Endometrial microvascular endothelial cells (primary cell): ENCODE results near the gene MRTFB. TPM values are rescaled to one million over a fixed set of nuclear protein-coding genes. Genes with fewer than 3 reads are reported as not detected.

ENCODE experiments used
- in situ Hi-C: cut with HindIII; loops from 2 replicates; pipeline ENCODE4 v1.10.0; 2017; ENCODE audit warnings: low sequenced_read_pairs, low pct_unique_long_range_greater_than_20kb; ENCODE audit errors: inconsistent ontology term
- total RNA-seq: library from RNA; depleted of rRNA; stranded (reverse); fragments of >200 nt; gene quantifications from one replicate; pipeline ENCODE4 v1.2.3, GENCODE V29; 2015; ENCODE audit errors: inconsistent ontology term

Gene MRTFB
- total RNA-seq, 1 donor from 2014 or later = 16.6 TPM

- in situ Hi-C loops = no loop called here
Measured at GRCh38 chr16:14242769-14243168, 171.7 kb downstream of the MRTFB start.

DNA sequence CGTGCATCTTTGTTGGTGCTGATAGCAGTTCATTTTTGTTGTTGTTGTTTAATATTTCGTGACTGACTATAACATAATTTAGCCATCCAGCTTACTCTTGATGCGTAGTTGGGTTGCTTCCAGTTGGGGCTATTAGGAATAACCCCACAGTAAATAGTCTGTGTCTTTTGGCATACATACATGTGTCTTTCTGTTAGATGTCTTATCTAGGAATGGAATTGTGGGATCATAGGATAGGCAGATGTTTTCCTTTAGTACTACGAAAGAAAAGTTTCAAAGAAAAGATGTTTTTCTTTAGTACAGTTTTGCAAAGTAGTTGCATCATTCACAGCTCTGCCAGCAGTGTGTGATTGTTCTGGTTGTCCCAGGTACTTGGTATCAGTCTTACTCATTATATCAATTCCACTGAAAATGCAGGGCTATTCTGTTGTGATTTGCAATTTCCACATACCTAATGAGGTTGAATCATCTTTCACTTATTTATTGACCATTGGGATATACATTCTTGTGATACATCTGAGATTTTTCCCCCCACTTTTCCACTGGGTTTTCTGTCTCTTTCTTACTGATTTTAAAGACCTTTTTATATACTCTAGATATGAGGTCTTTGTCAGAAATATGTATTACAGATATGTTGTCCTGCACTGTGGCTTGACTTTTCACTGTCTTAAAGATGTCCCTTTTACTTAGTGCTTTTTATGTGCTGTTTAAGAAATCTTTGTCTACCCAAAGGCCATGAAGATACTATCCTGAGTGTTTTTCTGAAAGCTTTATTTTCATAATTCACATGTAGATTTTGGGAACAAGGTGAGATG lies 173.3 kb downstream of the MRTFB start:
- in situ Hi-C loops = no loop called here

GRCh38 chr16:14248791-14249190 lies 177.7 kb downstream of the MRTFB start:
- in situ Hi-C loops = no loop called here

GRCh38 chr16:14249291-14250032 lies 178.3 kb downstream of the MRTFB start:
- in situ Hi-C loops = no loop called here

DNA sequence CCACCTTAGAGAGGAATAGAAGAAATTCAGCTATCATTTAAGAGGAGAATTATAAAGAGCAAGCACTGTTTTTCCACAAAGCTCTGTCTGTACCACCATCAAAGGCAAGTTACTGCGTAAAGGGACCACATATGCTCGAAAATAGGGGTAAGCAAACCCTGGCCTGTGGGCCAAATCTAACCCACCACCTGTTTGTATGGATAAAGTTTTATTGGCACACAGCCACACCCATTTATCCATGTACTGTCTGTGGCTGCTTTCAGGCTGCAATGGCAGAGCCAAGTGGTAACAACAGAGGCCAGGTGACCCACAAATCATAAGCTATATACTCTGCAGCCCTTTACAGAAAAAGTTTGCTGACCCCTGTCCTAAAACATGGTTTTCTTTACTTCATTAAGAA lies 180.3 kb downstream of the MRTFB start:
- in situ Hi-C loops = no loop called here

- in situ Hi-C loops = no loop called here
Measured at GRCh38 chr16:14252860-14253259, 181.7 kb downstream of the MRTFB start.

GRCh38 chr16:14263011-14263410 lies 191.9 kb downstream of the MRTFB start:
- in situ Hi-C loops = no loop called here

- in situ Hi-C loops = no loop called here
Measured at GRCh38 chr16:14263769-14264168, 192.7 kb downstream of the MRTFB start.

GRCh38 chr16:14264327-14264943 lies 193.3 kb downstream of the MRTFB start:
- in situ Hi-C loops = no loop called here

GRCh38 chr16:14268073-14268472 lies 197.0 kb downstream of the MRTFB start:
- in situ Hi-C loops = no loop called here

DNA sequence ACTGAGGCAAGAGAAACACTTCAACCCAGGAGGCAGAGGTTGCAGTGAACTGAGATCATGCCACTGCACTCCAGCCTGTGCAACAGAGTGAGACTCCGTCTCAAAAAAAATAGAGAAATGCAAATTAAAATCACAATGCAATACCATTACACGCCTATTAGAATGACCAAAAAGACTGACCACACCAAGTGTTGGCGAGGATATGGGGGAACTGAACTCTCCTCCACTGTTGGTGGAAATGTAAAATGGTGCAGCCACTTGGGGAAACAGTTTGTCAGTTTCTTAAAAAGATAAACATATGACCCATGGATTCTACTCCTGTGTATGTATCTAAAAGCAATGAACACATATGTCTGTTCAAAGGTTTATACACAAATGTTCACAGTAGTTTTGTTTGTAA lies 204.8 kb downstream of the MRTFB start:
- in situ Hi-C loops = no loop called here

DNA sequence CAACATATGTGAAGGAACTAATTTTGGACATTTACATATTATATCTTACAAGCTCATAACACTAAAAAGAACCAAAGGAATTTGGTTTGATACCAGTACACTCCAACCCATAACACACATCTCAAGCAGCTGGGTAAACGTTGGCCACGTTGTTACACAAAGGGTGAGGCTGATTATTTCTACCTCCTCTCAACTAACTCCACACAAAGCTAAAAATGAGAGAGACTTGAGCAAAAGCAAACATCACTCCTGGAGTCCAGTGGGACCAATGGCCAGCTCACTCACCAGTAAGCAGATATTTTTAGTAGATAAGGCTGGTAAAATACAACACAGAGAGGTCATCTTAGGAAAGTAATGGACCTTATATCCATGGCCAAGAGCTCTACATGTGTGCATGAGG lies 207.6 kb downstream of the MRTFB start:
- in situ Hi-C loops = no loop called here

GRCh38 chr16:14280541-14280940 lies 209.4 kb downstream of the MRTFB start:
- in situ Hi-C loops = no loop called here

- in situ Hi-C loops = no loop called here
Measured at GRCh38 chr16:14283786-14284185, 212.7 kb downstream of the MRTFB start.

DNA sequence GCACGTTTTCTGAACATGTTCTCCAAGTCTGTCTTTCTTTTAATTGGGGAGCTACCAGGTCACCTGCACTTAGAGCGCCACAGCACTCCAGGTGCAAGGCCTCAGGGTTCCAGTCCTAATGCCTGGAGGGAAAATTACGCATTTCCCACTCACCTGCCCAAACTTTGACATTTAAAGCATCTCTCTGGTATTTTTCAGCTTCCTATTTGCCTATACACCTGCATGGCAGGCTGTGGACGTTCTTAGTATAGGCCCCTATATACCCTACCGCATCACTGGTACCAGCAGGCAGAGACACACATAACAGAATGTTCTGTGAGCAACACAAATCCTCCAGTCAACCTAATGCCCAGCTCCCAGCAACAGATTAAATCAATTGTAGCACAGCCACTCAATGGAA lies 213.3 kb downstream of the MRTFB start:
- in situ Hi-C loops = no loop called here

DNA sequence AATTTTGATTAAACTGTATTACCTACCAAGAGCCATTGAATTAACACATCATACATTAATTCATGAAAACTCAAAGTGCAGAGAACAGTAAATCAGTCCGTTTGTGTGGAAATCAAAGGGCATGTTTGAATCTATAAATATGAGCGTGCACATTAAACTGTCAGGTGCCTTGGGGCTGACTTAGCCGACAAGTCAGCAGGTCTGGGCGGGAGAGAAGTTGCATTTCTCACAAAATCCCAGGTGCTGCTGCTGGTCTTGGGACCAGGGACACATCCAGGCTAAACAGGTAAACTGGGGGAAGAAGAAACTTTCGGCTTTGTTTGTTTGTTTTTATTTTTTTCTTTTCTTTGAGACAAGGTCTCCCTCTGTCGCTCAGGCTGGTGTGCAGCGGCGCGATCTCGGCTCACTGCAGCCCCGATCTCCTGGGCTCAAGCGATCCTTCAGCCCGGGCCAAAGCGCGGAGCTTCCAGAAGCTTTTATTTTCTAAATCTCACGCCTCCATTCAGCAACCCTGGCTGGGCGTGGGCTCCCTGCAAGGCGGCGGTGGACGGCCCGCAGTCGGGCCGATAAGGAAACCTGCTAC lies 213.9 kb downstream of the MRTFB start:
- in situ Hi-C loops = no loop called here

GRCh38 chr16:14285513-14286367 lies 214.6 kb downstream of the MRTFB start:
- in situ Hi-C loops = no loop called here

- in situ Hi-C loops = no loop called here
Measured at GRCh38 chr16:14286368-14287230, 215.5 kb downstream of the MRTFB start.
